ENCODE data around the gene FBXO22. TPM values are rescaled to one million over a fixed set of nuclear protein-coding genes. Genes with fewer than 3 reads are reported as not detected.
A peak's percentile ranks its signal among the peaks of the same experiment; 100 is the strongest.

FBXO22 gene
- total and polyA plus RNA-seq, 2 of the 8 experiments (the other 6 are each of a cell fraction or from before 2014, with no cell fraction given), result 33.2 to 67.3 TPM

- TF ChIP-seq SIN3A (conservative IDR thresholded peaks at IDR 0.05 in 1 of 2, IDR thresholded peaks at IDR 0.05 in 1 of 2; ENCODE audit: low read depth in 1 of 2, low read length in 2 of 2), result peak in 1 of 2 experiments; percentile 48; a peak in 1 of 4 replicates
- no peak for TF ChIP-seq BRCA1 (IDR thresholded peaks at IDR 0.05; ENCODE audit: low read depth, low read length)
- no peak for TF ChIP-seq FOSL1 (IDR thresholded peaks at IDR 0.05; ENCODE audit: insufficient read depth, low read depth, low read length)
- no peak for TF ChIP-seq GTF2F1 (IDR thresholded peaks at IDR 0.05; ENCODE audit: borderline replicate concordance, low read depth, low read length)
- no peak for TF ChIP-seq RFX5 (IDR thresholded peaks at IDR 0.05; ENCODE audit: borderline replicate concordance, low read depth, low read length)
- TF ChIP-seq USF2 (IDR thresholded peaks at IDR 0.05; ENCODE audit: low read length), result no peak
- TF ChIP-seq CEBPB (IDR thresholded peaks at IDR 0.05; ENCODE audit: low read depth, low read length), result no peak
- no peak for TF ChIP-seq HDAC6 (IDR thresholded peaks at IDR 0.05; ENCODE audit: low read depth, low read length)
- peak; percentile 53 for TF ChIP-seq ASH2L (IDR thresholded peaks at IDR 0.05; ENCODE audit: low read length)
- TF ChIP-seq KDM1A (IDR thresholded peaks at IDR 0.05; ENCODE audit: borderline replicate concordance, low read length), result no peak
- no peak for TF ChIP-seq YY1 (IDR thresholded peaks at IDR 0.05; ENCODE audit: low read depth, low read length)
- no peak for TF ChIP-seq CHD1 (IDR thresholded peaks at IDR 0.05; ENCODE audit: low read depth, low read length)
- peak; percentile 90 for TF ChIP-seq TCF12 (IDR thresholded peaks at IDR 0.05; ENCODE audit: low read depth, low read length)
- TF ChIP-seq HDAC2 (IDR thresholded peaks at IDR 0.05; ENCODE audit: borderline replicate concordance in 1 of 2, low read depth in 2 of 2, low read length in 2 of 2), result no peak
- no peak for TF ChIP-seq EP300 (IDR thresholded peaks at IDR 0.05; ENCODE audit: borderline replicate concordance in 1 of 2, low read depth in 2 of 2, low read length in 2 of 2)
- TF ChIP-seq TAF7 (optimal IDR thresholded peaks at IDR 0.05; ENCODE audit: borderline replicate concordance, low read depth, low read length), result no peak
- TF ChIP-seq NANOG (IDR thresholded peaks at IDR 0.05; ENCODE audit: insufficient read depth, low read depth, low read length, poor library complexity, severe bottlenecking), result no peak
- no peak for TF ChIP-seq E2F6 (IDR thresholded peaks at IDR 0.05)
- no peak for TF ChIP-seq ZNF274 (IDR thresholded peaks at IDR 0.05; ENCODE audit: borderline replicate concordance, extremely low read depth, low read length)
- no peak for TF ChIP-seq EGR1 (IDR thresholded peaks at IDR 0.05; ENCODE audit: borderline replicate concordance, low read depth, low read length)
- TF ChIP-seq POLR2A (IDR thresholded peaks at IDR 0.05; ENCODE audit: control extremely low read depth in 1 of 2, low read depth in 2 of 2, low read length in 2 of 2), result no peak
- TF ChIP-seq TEAD4 (IDR thresholded peaks at IDR 0.05; ENCODE audit: low read depth, low read length), result 0 out of 2 replicates have a peak, but pooled peaks have one; percentile 2
Observed at GRCh38 chr15:75902129-75902557, 1.5 kb upstream of the FBXO22 start (continued).
